Prostate gland (tissue), 2 donors: ENCODE data around the gene UMPS. TPM values are rescaled to one million over a fixed set of nuclear protein-coding genes. Genes with fewer than 3 reads are reported as not detected.
A peak's percentile ranks its signal among the peaks of the same experiment; 100 is the strongest.

Experiments used
- DNase-seq: peaks from one replicate; pipeline ENCODE4 v3.0.0-alpha.2; 2019; ENCODE audit warnings: low spot score
- H3K27ac ChIP-seq, 2 donors: fragments of 200-600 bp; sonication (generic); 2 replicates each; pipeline ENCODE4 v1.5.1; 2017 to 2019
- H3K27me3 ChIP-seq: fragments of 200-600 bp; sonication (generic); replicated peaks from 2 replicates; pipeline ENCODE4 v1.5.1; 2019; ENCODE audit not compliant: insufficient read depth
- H3K36me3 ChIP-seq, 2 donors: fragments of 200-600 bp; sonication (generic); 1 replicate in 1 of 2; 2 replicates in 1 of 2; pipeline versions ENCODE4 v1.5.1 to v1.8.1; 2017 to 2019
- H3K4me1 ChIP-seq: fragments of 200-600 bp; sonication (generic); replicated peaks from 2 replicates; pipeline ENCODE4 v1.5.1; 2019
- H3K4me3 ChIP-seq, 2 donors: fragments of 200-600 bp; sonication (generic); 2 replicates each; pipeline ENCODE4 v1.5.1; 2017 to 2019
- H3K9me3 ChIP-seq: fragments of 200-600 bp; sonication (generic); 2 replicates; pipeline ENCODE4 v1.5.1; 2017
- POLR2A ChIP-seq: fragments of 450-650 bp; IDR thresholded peaks from one replicate; pipeline ENCODE4 v1.6.1; 2016; ENCODE audit warnings: antibody characterized with exemption, mild to moderate bottlenecking
- POLR2AphosphoS5 ChIP-seq: sonication (generic); formaldehyde crosslinking; IDR thresholded peaks from one replicate; pipeline ENCODE4 v1.6.1; 2017; ENCODE audit warnings: antibody characterized with exemption
- WGBS: methylation state at CpG from one replicate; pipeline ENCODE4 v1.1.5; 2018; 5-methylcytosine and 5-hydroxymethylcytosine counted together
- intact Hi-C: fragments of 100-400 bp; cut with DNase I; formaldehyde crosslinking; loops from one replicate; pipeline ENCODE4 v1.14.2; 2022
- total RNA-seq, 2 donors: library from RNA; depleted of rRNA; stranded (reverse); fragments of >200 nt; gene quantifications; one replicate each; pipeline ENCODE4 v1.1.0, GENCODE V29; 2016
- TF ChIP-seq, protein P1 (sequence below), 4 experiments: fragments of 200-600 bp in 2 of 4; fragments of 450-650 bp in 2 of 4; sonication (generic) in 2 of 4; IDR thresholded peaks; 1 replicate in 3 of 4; 2 replicates in 1 of 4; pipeline ENCODE4 v1.5.1; 2016 to 2019; ENCODE audit warnings: antibody characterized with exemption in 4 of 4, mild to moderate bottlenecking in 2 of 4, moderate library complexity in 2 of 4

The UMPS gene
- total RNA-seq, 2 donors from 2014 or later: 22.2 to 23.5 TPM

DNA sequence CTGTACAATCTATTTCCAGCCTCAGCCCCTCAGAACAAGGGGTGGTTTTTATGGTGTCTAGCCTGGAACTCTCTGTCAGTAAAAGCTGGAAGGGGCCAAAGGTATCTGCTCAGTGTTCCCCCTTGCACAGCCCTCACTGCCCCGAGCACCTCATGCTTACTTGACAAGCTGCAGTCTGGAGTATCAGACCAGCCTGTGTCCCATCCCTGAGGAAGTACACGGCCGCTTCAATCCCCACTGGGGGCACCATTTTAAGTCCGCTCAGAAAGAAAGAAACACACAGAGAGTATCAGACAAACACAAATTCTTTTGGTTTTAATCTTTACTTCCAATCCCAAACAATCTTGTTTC lies 32.4 kb downstream of the UMPS start:
- intact Hi-C loops: loop anchor here (10.0 kb wide), 1 partner anchor 672 kb away; no protein-coding TSS in a partner anchor
- H3K4me3 ChIP-seq: no peak overlapping the region
- H3K4me1 ChIP-seq: peaks cover 7% of the 10 kb centered on the region
- H3K9me3 ChIP-seq: no peaks in the 10 kb centered on the region
- WGBS: 83% methylated on average over 4 of the region's 4 CpGs
- no peaks in the 10 kb centered on the region for H3K36me3 ChIP-seq
- TF ChIP-seq, protein P1, sequence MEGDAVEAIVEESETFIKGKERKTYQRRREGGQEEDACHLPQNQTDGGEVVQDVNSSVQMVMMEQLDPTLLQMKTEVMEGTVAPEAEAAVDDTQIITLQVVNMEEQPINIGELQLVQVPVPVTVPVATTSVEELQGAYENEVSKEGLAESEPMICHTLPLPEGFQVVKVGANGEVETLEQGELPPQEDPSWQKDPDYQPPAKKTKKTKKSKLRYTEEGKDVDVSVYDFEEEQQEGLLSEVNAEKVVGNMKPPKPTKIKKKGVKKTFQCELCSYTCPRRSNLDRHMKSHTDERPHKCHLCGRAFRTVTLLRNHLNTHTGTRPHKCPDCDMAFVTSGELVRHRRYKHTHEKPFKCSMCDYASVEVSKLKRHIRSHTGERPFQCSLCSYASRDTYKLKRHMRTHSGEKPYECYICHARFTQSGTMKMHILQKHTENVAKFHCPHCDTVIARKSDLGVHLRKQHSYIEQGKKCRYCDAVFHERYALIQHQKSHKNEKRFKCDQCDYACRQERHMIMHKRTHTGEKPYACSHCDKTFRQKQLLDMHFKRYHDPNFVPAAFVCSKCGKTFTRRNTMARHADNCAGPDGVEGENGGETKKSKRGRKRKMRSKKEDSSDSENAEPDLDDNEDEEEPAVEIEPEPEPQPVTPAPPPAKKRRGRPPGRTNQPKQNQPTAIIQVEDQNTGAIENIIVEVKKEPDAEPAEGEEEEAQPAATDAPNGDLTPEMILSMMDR (IDR thresholded peaks at IDR 0.05): no peak
- no peak for TF ChIP-seq POLR2AphosphoS5
- TF ChIP-seq POLR2A: no peak
- DNase-seq: no peak
- no peaks in the 10 kb centered on the region for H3K27me3 ChIP-seq
- H3K27ac ChIP-seq: peak overlapping the region in 1 of 2 donors; percentile 55

DNA sequence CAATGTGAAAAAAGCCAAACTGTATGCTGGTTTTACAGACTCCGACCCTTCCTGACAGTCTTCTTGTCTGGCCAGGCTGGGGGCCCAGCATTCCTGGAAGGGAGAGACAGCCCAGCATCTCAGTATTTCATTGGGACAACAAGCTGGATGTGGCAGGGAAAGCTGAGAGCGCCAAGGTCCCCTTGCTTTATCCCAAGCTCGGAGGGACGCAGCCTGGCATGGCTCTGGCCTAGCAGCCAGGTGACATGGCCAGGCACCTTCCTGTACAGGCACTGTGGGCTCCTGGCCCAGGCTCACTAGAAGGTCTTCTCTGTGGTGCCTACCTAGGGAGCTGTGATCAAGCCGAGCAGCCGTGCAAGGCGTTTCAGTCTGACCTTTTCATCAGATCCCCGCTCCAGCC lies 33.0 kb downstream of the UMPS start:
- Histone ChIP-seq H3K9me3 (no peaks in the 10 kb centered on the region), H3K27ac (no peak overlapping the region), H3K27me3 (no peaks in the 10 kb centered on the region), H3K4me3 (no peak overlapping the region), H3K4me1 (peaks cover 7% of the 10 kb centered on the region), H3K36me3 (peaks cover 0 to 3% of the 10 kb centered on the region in 2 donors)
- intact Hi-C loops: loop anchor here (10.0 kb wide), 1 partner anchor 672 kb away; no protein-coding TSS in a partner anchor
- WGBS: 93% methylated on average over 8 of the region's 8 CpGs
- no peak for DNase-seq
- TF ChIP-seq POLR2A: no peak

DNA sequence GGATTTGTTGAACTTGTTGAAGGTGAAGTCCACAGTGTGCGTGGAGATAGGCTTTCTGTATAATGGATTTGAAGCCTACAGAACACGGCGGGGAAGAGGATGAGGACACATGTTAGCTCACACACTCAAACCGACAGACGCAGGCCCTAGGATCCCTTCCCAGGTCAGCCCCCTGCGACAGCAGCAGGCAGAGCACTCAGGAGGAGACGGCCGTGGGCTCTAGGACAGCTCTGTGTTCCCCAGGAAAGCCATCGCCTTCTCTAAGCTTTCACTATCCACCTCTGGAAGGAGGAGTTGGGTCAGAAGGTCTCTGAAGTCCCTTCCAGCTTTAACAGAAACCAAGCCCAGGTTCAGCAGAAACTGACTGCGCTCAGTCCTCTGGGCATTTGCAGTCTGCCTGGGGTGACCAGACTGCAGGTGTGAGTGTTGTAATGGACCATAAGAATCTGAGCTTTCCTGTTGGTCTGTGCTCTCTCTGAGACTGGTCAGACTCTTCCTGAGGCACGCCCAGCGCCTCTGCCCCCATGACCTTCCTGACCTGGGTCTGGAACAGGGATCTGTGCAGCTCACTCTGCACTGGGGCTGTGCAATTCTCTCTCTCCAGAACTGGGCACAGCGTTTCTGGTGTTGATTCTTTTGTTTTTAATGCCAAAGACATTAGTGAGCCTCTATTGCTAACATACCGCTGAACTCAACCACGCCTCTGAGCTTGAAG lies 33.5 kb downstream of the UMPS start:
- DNase-seq: no peak
- Histone ChIP-seq H3K9me3 (no peaks in the 10 kb centered on the region), H3K27ac (no peak overlapping the region), H3K36me3 (peaks cover 0 to 4% of the 10 kb centered on the region in 2 donors), H3K4me1 (peaks cover 7% of the 10 kb centered on the region), H3K4me3 (no peak overlapping the region), H3K27me3 (no peaks in the 10 kb centered on the region)
- intact Hi-C loops: loop anchor here (10.0 kb wide), 1 partner anchor 671 kb away; no protein-coding TSS in a partner anchor
- 92% methylated on average over 15 of the region's 15 CpGs for WGBS
- TF ChIP-seq POLR2A (no peak), POLR2AphosphoS5 (no peak)
- TF ChIP-seq, protein P1 (IDR thresholded peaks at IDR 0.05): no peak

DNA sequence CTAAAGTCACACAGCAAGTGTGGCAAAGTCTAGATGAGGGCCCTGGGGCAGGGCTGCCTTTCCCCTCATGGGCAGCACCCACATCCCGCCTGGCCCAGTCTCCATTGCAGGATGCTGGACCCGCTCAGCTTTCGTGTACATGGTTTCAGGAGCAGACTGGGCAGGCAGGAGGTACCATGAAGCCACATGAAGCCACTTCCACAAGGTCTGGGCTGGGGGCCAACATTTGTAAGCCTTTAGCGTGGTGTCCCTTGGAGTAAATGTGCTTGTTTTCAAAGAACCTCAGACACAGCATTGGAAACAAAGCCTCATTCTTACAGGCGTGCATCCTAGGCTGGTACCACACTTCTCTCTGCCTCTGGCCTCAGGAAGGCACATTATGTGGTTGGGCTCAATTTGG lies 34.5 kb downstream of the UMPS start:
- peaks cover 0 to 4% of the 10 kb centered on the region in 2 donors for H3K36me3 ChIP-seq

DNA sequence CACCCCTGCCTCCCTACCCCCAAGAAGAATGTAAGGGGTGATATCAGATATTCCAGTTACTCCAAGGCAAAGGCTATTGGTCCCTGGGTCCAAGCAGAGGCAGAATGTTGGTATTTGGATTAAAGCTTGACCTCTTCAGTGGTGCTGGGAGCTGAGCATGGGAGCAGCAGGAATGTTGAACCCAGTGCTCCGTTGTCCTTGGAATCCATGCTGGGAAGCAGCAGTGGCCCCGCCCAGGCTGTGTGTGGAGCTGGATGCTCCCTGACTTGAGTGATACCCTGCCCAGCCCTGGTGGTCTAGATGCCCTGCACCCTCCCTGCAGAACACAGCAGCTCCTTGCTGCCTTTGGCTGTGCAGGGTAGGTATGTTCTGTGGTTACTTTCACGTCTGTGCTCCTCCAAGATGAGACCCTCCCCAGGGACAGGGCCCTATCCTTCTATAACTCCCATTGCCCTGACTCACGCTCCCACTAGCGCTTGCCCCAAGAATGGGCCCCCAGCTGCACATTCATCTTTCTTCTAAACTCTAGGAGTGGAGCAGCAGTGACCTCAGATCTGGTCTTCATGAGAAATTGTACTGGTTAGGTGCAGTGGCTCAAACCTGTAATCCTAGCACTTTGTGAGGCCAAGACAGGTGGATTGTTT lies 35.1 kb downstream of the UMPS start:
- peaks cover 0 to 4% of the 10 kb centered on the region in 2 donors for H3K36me3 ChIP-seq
- WGBS: 92% methylated on average over 5 of the region's 5 CpGs
- H3K9me3 ChIP-seq: no peaks in the 10 kb centered on the region
- TF ChIP-seq POLR2A: no peak
- TF ChIP-seq, protein P1 (IDR thresholded peaks at IDR 0.05): no peak
- no peak for TF ChIP-seq POLR2AphosphoS5
- H3K4me3 ChIP-seq: no peak overlapping the region
- no peaks in the 10 kb centered on the region for H3K27me3 ChIP-seq
- H3K4me1 ChIP-seq: peaks cover 7% of the 10 kb centered on the region
- DNase-seq: no peak
- intact Hi-C loops: loop anchor here (10.0 kb wide), 1 partner anchor 669 kb away; no protein-coding TSS in a partner anchor
- no peak overlapping the region for H3K27ac ChIP-seq

More for the DNA sequence above, 34.5 kb downstream of the UMPS start:
- TF ChIP-seq, protein P1 (IDR thresholded peaks at IDR 0.05): no peak
- TF ChIP-seq POLR2A: no peak
- TF ChIP-seq POLR2AphosphoS5: no peak
- Histone ChIP-seq H3K27ac (no peak overlapping the region), H3K4me3 (no peak overlapping the region), H3K9me3 (no peaks in the 10 kb centered on the region), H3K27me3 (no peaks in the 10 kb centered on the region), H3K4me1 (peaks cover 7% of the 10 kb centered on the region)
- no peak for DNase-seq
- intact Hi-C loops: loop anchor here (10.0 kb wide), 1 partner anchor 670 kb away; no protein-coding TSS in a partner anchor
- WGBS: 74% methylated on average over 5 of the region's 5 CpGs
